OCI-LY3 (cell line): ENCODE results near the gene PHACTR3.

Source experiments
- EZH2phosphoT487 ChIP-seq: fragments of 200-600 bp; shearing (Covaris generic); IDR thresholded peaks from 2 replicates; pipeline ENCODE4 v1.6.1; 2018; ENCODE audit warnings: antibody characterized with exemption, mixed run types, low read depth
- TF ChIP-seq, protein P1 (sequence below): fragments of 200-600, 300-600 bp; sonication (generic); IDR thresholded peaks from 2 replicates; pipeline ENCODE4 v1.5.1; 2014; ENCODE audit warnings: antibody characterized with exemption, low read length, low read depth

DNA sequence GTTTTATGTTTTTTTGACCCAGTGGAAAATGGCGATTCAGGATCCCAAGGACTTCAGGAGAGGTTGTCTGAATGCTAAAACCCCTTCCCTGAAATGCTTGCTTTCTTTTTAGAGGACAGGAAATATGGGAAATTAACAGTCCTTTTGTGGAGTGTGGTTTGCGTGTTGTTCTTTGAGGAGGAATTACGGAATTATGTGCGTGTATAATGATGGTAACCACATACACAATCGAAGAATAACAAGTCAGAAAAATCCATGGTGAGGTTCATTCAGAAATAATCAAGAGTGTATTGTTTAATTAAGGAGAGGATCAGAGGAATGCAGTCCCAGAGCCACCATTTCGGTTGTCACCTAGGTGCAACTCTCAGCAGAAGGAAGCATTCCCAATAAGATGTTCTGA, 73.2 kb downstream of the PHACTR3 start:
- TF ChIP-seq EZH2phosphoT487, result no peak
- TF ChIP-seq, protein P1, sequence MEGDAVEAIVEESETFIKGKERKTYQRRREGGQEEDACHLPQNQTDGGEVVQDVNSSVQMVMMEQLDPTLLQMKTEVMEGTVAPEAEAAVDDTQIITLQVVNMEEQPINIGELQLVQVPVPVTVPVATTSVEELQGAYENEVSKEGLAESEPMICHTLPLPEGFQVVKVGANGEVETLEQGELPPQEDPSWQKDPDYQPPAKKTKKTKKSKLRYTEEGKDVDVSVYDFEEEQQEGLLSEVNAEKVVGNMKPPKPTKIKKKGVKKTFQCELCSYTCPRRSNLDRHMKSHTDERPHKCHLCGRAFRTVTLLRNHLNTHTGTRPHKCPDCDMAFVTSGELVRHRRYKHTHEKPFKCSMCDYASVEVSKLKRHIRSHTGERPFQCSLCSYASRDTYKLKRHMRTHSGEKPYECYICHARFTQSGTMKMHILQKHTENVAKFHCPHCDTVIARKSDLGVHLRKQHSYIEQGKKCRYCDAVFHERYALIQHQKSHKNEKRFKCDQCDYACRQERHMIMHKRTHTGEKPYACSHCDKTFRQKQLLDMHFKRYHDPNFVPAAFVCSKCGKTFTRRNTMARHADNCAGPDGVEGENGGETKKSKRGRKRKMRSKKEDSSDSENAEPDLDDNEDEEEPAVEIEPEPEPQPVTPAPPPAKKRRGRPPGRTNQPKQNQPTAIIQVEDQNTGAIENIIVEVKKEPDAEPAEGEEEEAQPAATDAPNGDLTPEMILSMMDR, result no peak
